Mammary epithelial cell (primary cell): Measurements from ENCODE around the gene CRYZL1.

ENCODE experiments used
- CTCF ChIP-seq, 2 donors: IDR thresholded peaks in 1 of 2; conservative IDR thresholded peaks in 1 of 2; 2 replicates each; pipeline ENCODE4 v1.5.1; 2011 to 2012; ENCODE audit warnings: inconsistent platforms in 2 of 2, low read length in 2 of 2, mild to moderate bottlenecking in 2 of 2, control low read depth in 1 of 2, low read depth in 1 of 2; ENCODE audit not compliant: insufficient read depth in 1 of 2; ENCODE audit errors: extremely low read depth in 1 of 2
- EZH2 ChIP-seq: IDR thresholded peaks from 2 replicates; pipeline ENCODE4 v1.6.1; 2012; ENCODE audit warnings: low read length, inconsistent platforms, borderline replicate concordance

GRCh38 chr21:33584455-33584854, 57.1 kb downstream of the CRYZL1 start:
- TF ChIP-seq CTCF (conservative IDR thresholded peaks at IDR 0.05 in 1 of 2, IDR thresholded peaks at IDR 0.05 in 1 of 2; ENCODE audit: extremely low read depth in 1 of 2, insufficient read depth in 1 of 2, low read depth in 1 of 2, low read length in 2 of 2) (no peak), EZH2 (no peak)
